ENCODE measurements around the gene EXOC2. TPM values are rescaled to one million over a fixed set of nuclear protein-coding genes. Genes with fewer than 3 reads are reported as not detected.

The EXOC2 gene
- total RNA-seq, 1 donor from 2014 or later: 28.5 TPM

- no peaks in the 10 kb centered on the region for H3K4me1 ChIP-seq
- H3K27me3 ChIP-seq (ENCODE audit: low read depth): no peaks in the 10 kb centered on the region
- DNase-seq: no peak
- no peak overlapping the region for H3K27ac ChIP-seq
- ATAC-seq: no peak
- intact Hi-C loops (cut with DNase I): no loop called here
- H3K36me3 ChIP-seq: peaks cover 94% of the 10 kb centered on the region
- TF ChIP-seq, protein P1, sequence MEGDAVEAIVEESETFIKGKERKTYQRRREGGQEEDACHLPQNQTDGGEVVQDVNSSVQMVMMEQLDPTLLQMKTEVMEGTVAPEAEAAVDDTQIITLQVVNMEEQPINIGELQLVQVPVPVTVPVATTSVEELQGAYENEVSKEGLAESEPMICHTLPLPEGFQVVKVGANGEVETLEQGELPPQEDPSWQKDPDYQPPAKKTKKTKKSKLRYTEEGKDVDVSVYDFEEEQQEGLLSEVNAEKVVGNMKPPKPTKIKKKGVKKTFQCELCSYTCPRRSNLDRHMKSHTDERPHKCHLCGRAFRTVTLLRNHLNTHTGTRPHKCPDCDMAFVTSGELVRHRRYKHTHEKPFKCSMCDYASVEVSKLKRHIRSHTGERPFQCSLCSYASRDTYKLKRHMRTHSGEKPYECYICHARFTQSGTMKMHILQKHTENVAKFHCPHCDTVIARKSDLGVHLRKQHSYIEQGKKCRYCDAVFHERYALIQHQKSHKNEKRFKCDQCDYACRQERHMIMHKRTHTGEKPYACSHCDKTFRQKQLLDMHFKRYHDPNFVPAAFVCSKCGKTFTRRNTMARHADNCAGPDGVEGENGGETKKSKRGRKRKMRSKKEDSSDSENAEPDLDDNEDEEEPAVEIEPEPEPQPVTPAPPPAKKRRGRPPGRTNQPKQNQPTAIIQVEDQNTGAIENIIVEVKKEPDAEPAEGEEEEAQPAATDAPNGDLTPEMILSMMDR (IDR thresholded peaks at IDR 0.05): no peak
- H3K9me3 ChIP-seq: no peaks in the 10 kb centered on the region
- H3K4me3 ChIP-seq: no peak overlapping the region
Observed at GRCh38 chr6:558089-558488, 134.8 kb downstream of the EXOC2 start.

- no peak overlapping the region for H3K4me3 ChIP-seq
- ATAC-seq (no peak), DNase-seq (no peak)
- no peaks in the 10 kb centered on the region for H3K9me3 ChIP-seq
- H3K36me3 ChIP-seq: peaks cover 93% of the 10 kb centered on the region
- no peak overlapping the region for H3K27ac ChIP-seq
- TF ChIP-seq, protein P1 (IDR thresholded peaks at IDR 0.05): no peak
- no peaks in the 10 kb centered on the region for H3K4me1 ChIP-seq
- no peaks in the 10 kb centered on the region for H3K27me3 ChIP-seq (ENCODE audit: low read depth)
- intact Hi-C loops (cut with DNase I): no loop called here
Observed at GRCh38 chr6:551829-552350, 141.0 kb downstream of the EXOC2 start.

DNA sequence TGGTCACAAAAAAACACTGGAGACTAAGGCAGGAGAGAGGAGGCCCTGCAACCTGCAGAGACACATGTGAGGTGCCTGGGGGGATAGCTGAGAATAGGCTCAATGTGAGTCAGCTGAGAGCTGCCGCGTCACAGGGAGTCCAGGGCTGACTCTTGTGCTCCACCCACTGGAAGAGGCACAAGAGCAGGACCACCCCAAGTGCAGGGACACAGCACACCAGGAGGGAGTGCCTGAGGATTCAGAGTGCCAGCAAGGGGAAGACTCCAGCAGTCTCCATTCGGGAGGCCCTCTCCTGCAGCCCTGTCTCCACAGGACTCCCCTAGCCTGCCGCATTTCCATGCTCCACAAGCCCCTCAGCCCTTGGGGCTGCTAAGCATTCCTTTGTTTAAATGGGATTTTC lies 141.5 kb downstream of the EXOC2 start:
- DNase-seq (no peak), ATAC-seq (peak in 1 of 2 donors; percentile 29)
- Histone ChIP-seq H3K36me3 (peaks cover 92% of the 10 kb centered on the region), H3K9me3 (no peaks in the 10 kb centered on the region), H3K27ac (no peak overlapping the region), H3K27me3 (ENCODE audit: low read depth) (no peaks in the 10 kb centered on the region), H3K4me1 (no peaks in the 10 kb centered on the region), H3K4me3 (no peak overlapping the region)
- TF ChIP-seq, protein P1 (IDR thresholded peaks at IDR 0.05): no peak
- intact Hi-C loops (cut with DNase I): no loop called here

DNA sequence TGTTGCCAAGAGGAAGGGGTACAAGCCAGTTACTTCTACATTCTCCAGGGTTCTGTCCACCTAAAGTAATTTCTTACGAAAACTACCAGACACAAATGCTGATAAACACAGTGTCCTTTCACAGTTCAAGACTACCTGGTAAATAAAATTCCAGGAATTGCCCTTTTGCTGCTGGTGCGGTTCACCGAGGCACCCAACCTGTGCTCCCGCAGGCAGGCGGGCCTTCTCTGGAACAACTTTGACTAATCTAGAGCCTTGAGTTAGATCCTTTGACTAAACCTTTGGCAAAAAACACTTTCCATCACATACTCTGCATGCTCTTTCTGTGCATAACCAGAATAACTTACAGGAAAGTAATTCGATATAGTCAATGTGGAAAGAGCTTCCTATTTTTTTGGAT lies 143.0 kb downstream of the EXOC2 start:
- H3K27me3 ChIP-seq (ENCODE audit: low read depth): no peaks in the 10 kb centered on the region
- H3K27ac ChIP-seq: no peak overlapping the region
- no peak for DNase-seq
- ATAC-seq: no peak
- H3K9me3 ChIP-seq: no peaks in the 10 kb centered on the region
- H3K36me3 ChIP-seq: peaks cover 85% of the 10 kb centered on the region
- TF ChIP-seq, protein P1 (IDR thresholded peaks at IDR 0.05): no peak
- no peak overlapping the region for H3K4me3 ChIP-seq
- no peaks in the 10 kb centered on the region for H3K4me1 ChIP-seq
- intact Hi-C loops (cut with DNase I): no loop called here

GRCh38 chr6:548517-548916 lies 144.4 kb downstream of the EXOC2 start:
- DNase-seq: no peak
- H3K4me1 ChIP-seq: no peaks in the 10 kb centered on the region
- no peak for ATAC-seq
- H3K9me3 ChIP-seq: no peaks in the 10 kb centered on the region
- H3K27ac ChIP-seq: no peak overlapping the region
- no peak overlapping the region for H3K4me3 ChIP-seq
- no peaks in the 10 kb centered on the region for H3K27me3 ChIP-seq (ENCODE audit: low read depth)
- H3K36me3 ChIP-seq: peaks cover 78% of the 10 kb centered on the region
- TF ChIP-seq, protein P1 (IDR thresholded peaks at IDR 0.05): no peak
- intact Hi-C loops (cut with DNase I): no loop called here

DNA sequence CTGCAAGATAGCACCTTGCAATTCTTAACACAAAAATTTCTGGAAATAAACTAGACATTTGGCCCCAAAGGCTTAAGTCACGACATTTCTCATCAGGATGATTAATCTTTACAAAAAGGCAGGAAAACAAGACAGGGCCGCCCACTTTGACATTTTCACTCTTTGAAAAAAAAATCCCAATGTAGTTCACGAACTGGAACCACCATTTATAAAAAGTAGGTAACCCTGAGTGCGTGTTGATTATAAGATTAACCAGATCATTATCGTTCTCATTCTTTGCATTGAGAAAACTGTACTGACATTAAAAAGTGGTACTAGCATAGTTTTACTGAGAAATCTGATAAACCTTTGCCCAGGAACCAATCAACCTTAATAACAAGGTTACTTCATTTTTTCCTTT lies 144.8 kb downstream of the EXOC2 start:
- H3K4me1 ChIP-seq: no peaks in the 10 kb centered on the region
- no peaks in the 10 kb centered on the region for H3K27me3 ChIP-seq (ENCODE audit: low read depth)
- TF ChIP-seq, protein P1 (IDR thresholded peaks at IDR 0.05): no peak
- H3K9me3 ChIP-seq: no peaks in the 10 kb centered on the region
- intact Hi-C loops (cut with DNase I): no loop called here
- H3K27ac ChIP-seq: no peak overlapping the region
- ATAC-seq (no peak), DNase-seq (no peak)
- no peak overlapping the region for H3K4me3 ChIP-seq
- peaks cover 78% of the 10 kb centered on the region for H3K36me3 ChIP-seq

Measured in lower lobe of right lung (tissue), 2 donors.